A549 (cell line): ENCODE results near the gene ARHGEF4. TPM values are rescaled to one million over a fixed set of nuclear protein-coding genes. Genes with fewer than 3 reads are reported as not detected.

ENCODE experiments used
- ATAC-seq, 2 experiments: fragments of 200-7000 bp in 1 of 2; fragments of >200 bp in 1 of 2; cut with Nextera tagmentation in 1 of 2; cut with Tn5 transposase in 1 of 2; 3 replicates each; pipeline versions ENCODE4 v1.8.0 to v1.9.1; 2018 to 2020; ENCODE audit warnings: mild to moderate bottlenecking in 1 of 2, moderate library complexity in 1 of 2
- CTCF ChIA-PET: fragments of 300-600 bp; sonication (Branson Sonifier 250); formaldehyde crosslinking; extraction: SDS; loops from one replicate; lab custom pipeline; 2021; ENCODE audit warnings: antibody characterized with exemption, inconsistent platforms; lab: Yijun Ruan, JAX
- POLR2A ChIA-PET: fragments of 350-600 bp; formaldehyde crosslinking; extraction: SDS; loops from one replicate; lab custom pipeline; 2021; ENCODE audit warnings: antibody characterized with exemption, inconsistent platforms; lab: Yijun Ruan, JAX
- DNase-seq, 2 experiments: peaks; one replicate each; pipeline versions ENCODE4 v3.0.0 to v3.0.0-alpha.2; 2011 to 2016; ENCODE audit warnings: low read depth in 1 of 2, low spot score in 1 of 2
- FAIRE-seq: peaks from 2 replicates; lab custom pipeline; 2011; peaks lifted over from hg19 to GRCh38; lab: Jason Lieb, UNC
- H3K27ac ChIP-seq, 2 experiments: fragments of >200 bp; sonication (Bioruptor Twin); formaldehyde crosslinking; 3 replicates each; pipeline ENCODE4 v1.5.1; 2016 to 2017
- H3K4me1 ChIP-seq: fragments of >200 bp; sonication (Bioruptor Twin); formaldehyde crosslinking; 3 replicates; pipeline ENCODE4 v1.6.1; 2016
- H3K4me2 ChIP-seq: fragments of >200 bp; sonication (Bioruptor Twin); formaldehyde crosslinking; 3 replicates; pipeline ENCODE4 v1.6.1; 2016
- H3K4me3 ChIP-seq: fragments of >200 bp; sonication (Bioruptor Twin); formaldehyde crosslinking; 3 replicates; pipeline ENCODE4 v1.5.1; 2016
- H3K9me3 ChIP-seq: fragments of >200 bp; sonication (Bioruptor Twin); formaldehyde crosslinking; 3 replicates; pipeline ENCODE4 v1.6.1; 2016
- ATOH8 ChIP-seq: fragments of 250-450 bp; sonication (Bioruptor Pico); IDR thresholded peaks from 2 replicates; pipeline ENCODE4 v1.5.0; 2020; ENCODE audit warnings: low read depth, mild to moderate bottlenecking, moderate library complexity
- BCL3 ChIP-seq: fragments of >200 bp; sonication (Bioruptor Twin); formaldehyde crosslinking; IDR thresholded peaks from 3 replicates; pipeline ENCODE4 v1.6.1; 2016
- BHLHE40 ChIP-seq: IDR thresholded peaks from 2 replicates; pipeline ENCODE4 v1.6.1; 2012; ENCODE audit warnings: low read depth, low read length, inconsistent platforms
- CBX2 ChIP-seq: fragments of 200-600 bp; sonication (generic); IDR thresholded peaks from 2 replicates; pipeline ENCODE4 v1.6.1; 2016; ENCODE audit warnings: low read depth, mild to moderate bottlenecking, borderline replicate concordance
- CEBPB ChIP-seq, 2 experiments: fragments of >200 bp in 1 of 2; sonication (Bioruptor Twin) in 1 of 2; formaldehyde crosslinking in 1 of 2; IDR thresholded peaks; 2 replicates each; pipeline ENCODE4 v1.6.1; 2012 to 2016
- CTCF ChIP-seq: fragments of >200 bp; sonication (Bioruptor Twin); formaldehyde crosslinking; IDR thresholded peaks from 3 replicates; pipeline ENCODE4 v1.5.1; 2016
- EP300 ChIP-seq, 2 experiments: fragments of >200 bp; sonication (Bioruptor Twin); formaldehyde crosslinking; IDR thresholded peaks; 2 replicates in 1 of 2; 3 replicates in 1 of 2; pipeline ENCODE4 v1.6.1; 2016 to 2017
- HES2 ChIP-seq: fragments of >200 bp; sonication (Bioruptor Twin); formaldehyde crosslinking; IDR thresholded peaks from 2 replicates; pipeline ENCODE4 v1.6.1; 2016
- HOXB5 ChIP-seq: fragments of 250-450 bp; sonication (Bioruptor Pico); IDR thresholded peaks from 2 replicates; pipeline ENCODE4 v1.5.0; 2020; ENCODE audit warnings: mild to moderate bottlenecking, moderate library complexity
- JUN ChIP-seq, 2 experiments: fragments of >200 bp; sonication (Bioruptor Twin); formaldehyde crosslinking; IDR thresholded peaks; 2 replicates in 1 of 2; 3 replicates in 1 of 2; pipeline ENCODE4 v1.6.1; 2016 to 2017
- KDM5A ChIP-seq: fragments of 200-600 bp; sonication (generic); IDR thresholded peaks from 2 replicates; pipeline ENCODE4 v1.6.1; 2016; ENCODE audit warnings: antibody characterized with exemption, mild to moderate bottlenecking
- NFE2L2 ChIP-seq: fragments of 150-350 bp; conservative IDR thresholded peaks from 2 replicates; pipeline ENCODE4 v1.6.1; 2014; ENCODE audit warnings: low read length
- NPAS2 ChIP-seq: fragments of 250-450 bp; sonication (Bioruptor Pico); IDR thresholded peaks from 2 replicates; pipeline ENCODE4 v1.8.0; 2022; ENCODE audit warnings: mild to moderate bottlenecking, moderate library complexity, borderline replicate concordance
- PHF8 ChIP-seq: fragments of 200-600 bp; sonication (generic); IDR thresholded peaks from 2 replicates; pipeline ENCODE4 v1.6.1; 2016; ENCODE audit warnings: low read depth, mild to moderate bottlenecking, antibody characterized with exemption, moderate library complexity, borderline replicate concordance
- RAD21 ChIP-seq, 2 experiments: fragments of >200 bp in 1 of 2; sonication (Bioruptor Twin) in 1 of 2; formaldehyde crosslinking in 1 of 2; IDR thresholded peaks in 1 of 2; conservative IDR thresholded peaks in 1 of 2; 2 replicates in 1 of 2; 3 replicates in 1 of 2; pipeline ENCODE4 v1.6.1; 2012 to 2018; ENCODE audit warnings: inconsistent platforms in 1 of 2
- RCOR1 ChIP-seq: fragments of 150-350 bp; IDR thresholded peaks from 2 replicates; pipeline ENCODE4 v1.6.1; 2014; ENCODE audit warnings: antibody characterized with exemption, low read length, low read depth
- SREBF2 ChIP-seq: fragments of 450-650 bp; IDR thresholded peaks from 2 replicates; pipeline ENCODE4 v1.6.1; 2014; ENCODE audit warnings: mild to moderate bottlenecking, moderate library complexity
- TFCP2L1 ChIP-seq: fragments of 250-450 bp; sonication (Bioruptor Pico); IDR thresholded peaks from 2 replicates; pipeline ENCODE4 v1.5.0; 2021; ENCODE audit warnings: mild to moderate bottlenecking
- ZFP36 ChIP-seq: fragments of 450-650 bp; IDR thresholded peaks from 2 replicates; pipeline ENCODE4 v1.6.1; 2014; ENCODE audit warnings: borderline replicate concordance; ENCODE audit not compliant: partially characterized antibody
- ZSCAN20 ChIP-seq: fragments of 250-450 bp; sonication (Bioruptor Pico); IDR thresholded peaks from 2 replicates; pipeline ENCODE4 v1.8.0; 2022; ENCODE audit warnings: mild to moderate bottlenecking, moderate library complexity
- WGBS: methylation state at CpG from one replicate; pipeline ENCODE4 v1.1.6; 2017; ENCODE audit errors: missing lambda C conversion rate; 5-methylcytosine and 5-hydroxymethylcytosine counted together
- polyA plus RNA-seq, 4 experiments: library from polyadenylated mRNA; depleted of rRNA in 3 of 4; stranded (reverse); fragments of >200 nt; fragmentation: RNase III in 1 of 4; extraction: RNeasy Plus Mini Kit Qiagen cat#74134 plus additional on column Dnase treatment in 1 of 4; gene quantifications; 2 replicates in 3 of 4; 3 replicates in 1 of 4; pipeline ENCODE4 v1.2.3, GENCODE V29; 2011 to 2017

Gene ARHGEF4
- polyA plus RNA-seq, 2 of the 4 experiments (the other 2 are of a cell fraction), result 1.00 to 2.1 TPM

- TF ChIP-seq BCL3 (no peak), CTCF (peak; percentile 86), ATOH8 (CRISPR knock-in tag) (no peak), RCOR1 (no peak), NPAS2 (no peak), TFCP2L1 (CRISPR knock-in tag) (no peak), RAD21 (conservative IDR thresholded peaks at IDR 0.05 in 1 of 2, IDR thresholded peaks at IDR 0.05 in 1 of 2) (peak; percentile 67 to 70), NFE2L2 (no peak), SREBF2 (no peak), BHLHE40 (no peak), ZFP36 (no peak), EP300 (IDR thresholded peaks at IDR 0.05) (no peak), HOXB5 (CRISPR knock-in tag) (no peak), KDM5A (no peak)
- TF ChIP-seq, all 56 proteins: peak for 3
Measured at GRCh38 chr2:130920415-130921163, 83.9 kb downstream of the ARHGEF4 start (continued).

GRCh38 chr2:130921164-130921476 lies 84.4 kb downstream of the ARHGEF4 start:
- no peak overlapping the region for H3K4me2 ChIP-seq
- FAIRE-seq, result no peak
- CTCF ChIA-PET, result interaction anchor here (0.6 to 8.0 kb wide), 30 partner anchors 8 to 155 kb away, joined by 3 to 72 read pairs (median 5); no protein-coding TSS in a partner anchor
- TF ChIP-seq BCL3, result no peak
- TF ChIP-seq ZSCAN20 (CRISPR knock-in tag), result no peak
- TF ChIP-seq PHF8, result no peak
- TF ChIP-seq CTCF, result no peak
- no peak for TF ChIP-seq HES2
- no peak for TF ChIP-seq CBX2
- TF ChIP-seq JUN (IDR thresholded peaks at IDR 0.05), result no peak
- TF ChIP-seq CEBPB (IDR thresholded peaks at IDR 0.05), result no peak
- TF ChIP-seq, all 56 proteins: peak for 0
- no peaks in the 10 kb centered on the region for H3K4me1 ChIP-seq
- no peak for ATAC-seq
- no peak for DNase-seq
- POLR2A ChIA-PET, result no interaction called here
- H3K4me3 ChIP-seq, result no peak overlapping the region
- H3K27ac ChIP-seq, result no peak overlapping the region
- H3K9me3 ChIP-seq, result no peaks in the 10 kb centered on the region
- WGBS, result 67% methylated on average over 8 of the region's 8 CpGs
